Measurements from ENCODE around the gene SMAD3. TPM values are rescaled to one million over a fixed set of nuclear protein-coding genes. Genes with fewer than 3 reads are reported as not detected.
"Not testable (repeated sequence)": the region's sequence is repeated elsewhere in the genome, so short reads cannot be mapped to it uniquely, and the experiment has no call there.

The SMAD3 gene
- total RNA-seq, 4 donors from 2014 or later = 25.9 to 69.4 (median 35.2) TPM

GRCh38 chr15:67025719-67026609, 39.4 kb upstream of the SMAD3 start:
- TF ChIP-seq POLR2A (IDR thresholded peaks at IDR 0.05) = no peak
- no peak for TF ChIP-seq CTCF (IDR thresholded peaks at IDR 0.05)
- 33 to 36% methylated on average over 9 of the region's 9 CpGs for WGBS, 2 donors

GRCh38 chr15:67026610-67026967, 38.8 kb upstream of the SMAD3 start:
- 51 to 64% methylated on average over 4 of the region's 4 CpGs for WGBS, 2 donors
- no peak overlapping the region for H3K4me3 ChIP-seq (ENCODE audit: low read depth, poor library complexity, severe bottlenecking)
- intact Hi-C loops (cut with DNase I; ENCODE audit: low total_unique reads) = no loop called here
- no peak for TF ChIP-seq POLR2A (IDR thresholded peaks at IDR 0.05)
- TF ChIP-seq CTCF (IDR thresholded peaks at IDR 0.05) = no peak
- DNase-seq (ENCODE audit: low spot score in 2 of 2) = no peak

More at GRCh38 chr15:67025719-67026609, 39.4 kb upstream of the SMAD3 start:
- peak in 1 of 2 donors; percentile 36 for DNase-seq (ENCODE audit: low spot score in 2 of 2)
- no peak overlapping the region for H3K4me3 ChIP-seq (ENCODE audit: low read depth, poor library complexity, severe bottlenecking)
- intact Hi-C loops (cut with DNase I; ENCODE audit: low total_unique reads) = no loop called here

- 96 to 99% methylated on average over 3 of the region's 3 CpGs for WGBS, 2 donors
- H3K4me3 ChIP-seq (ENCODE audit: low read depth, poor library complexity, severe bottlenecking); intact Hi-C loops (cut with DNase I; ENCODE audit: low total_unique reads); DNase-seq (ENCODE audit: low spot score in 2 of 2): not testable (repeated sequence)
These were observed 37.0 kb upstream of the SMAD3 start for GRCh38 chr15:67028440-67028839.

GRCh38 chr15:67030036-67030762, 35.2 kb upstream of the SMAD3 start:
- no peak for TF ChIP-seq POLR2A (IDR thresholded peaks at IDR 0.05)
- no peak for TF ChIP-seq CTCF (IDR thresholded peaks at IDR 0.05)
- intact Hi-C loops (cut with DNase I; ENCODE audit: low total_unique reads) = no loop called here
- DNase-seq (ENCODE audit: low spot score in 2 of 2) = no peak
- H3K4me3 ChIP-seq (ENCODE audit: low read depth, poor library complexity, severe bottlenecking) = no peak overlapping the region
- WGBS, 2 donors = 94 to 95% methylated on average over 5 of the region's 5 CpGs

GRCh38 chr15:67031331-67031730, 34.1 kb upstream of the SMAD3 start:
- no peak for DNase-seq (ENCODE audit: low spot score in 2 of 2)
- TF ChIP-seq CTCF (IDR thresholded peaks at IDR 0.05) (no peak), POLR2A (IDR thresholded peaks at IDR 0.05) (no peak)
- no peak overlapping the region for H3K4me3 ChIP-seq (ENCODE audit: low read depth, poor library complexity, severe bottlenecking)
- intact Hi-C loops (cut with DNase I; ENCODE audit: low total_unique reads) = no loop called here

- no peak overlapping the region for H3K4me3 ChIP-seq (ENCODE audit: low read depth, poor library complexity, severe bottlenecking)
- intact Hi-C loops (cut with DNase I; ENCODE audit: low total_unique reads) = no loop called here
- no peak for DNase-seq (ENCODE audit: low spot score in 2 of 2)
- 85 to 92% methylated on average over 3 of the region's 3 CpGs for WGBS, 2 donors
- no peak for TF ChIP-seq CTCF (IDR thresholded peaks at IDR 0.05)
- TF ChIP-seq POLR2A (IDR thresholded peaks at IDR 0.05) = no peak
These were observed 32.8 kb upstream of the SMAD3 start for GRCh38 chr15:67032608-67033007.
